ENCODE measurements around the gene MFRP. TPM values are rescaled to one million over a fixed set of nuclear protein-coding genes. Genes with fewer than 3 reads are reported as not detected.

The MFRP gene
- total and polyA plus RNA-seq, 10 of the 15 experiments (the other 5 are each of a cell fraction or from before 2014, with no cell fraction given) = not detected

DNA sequence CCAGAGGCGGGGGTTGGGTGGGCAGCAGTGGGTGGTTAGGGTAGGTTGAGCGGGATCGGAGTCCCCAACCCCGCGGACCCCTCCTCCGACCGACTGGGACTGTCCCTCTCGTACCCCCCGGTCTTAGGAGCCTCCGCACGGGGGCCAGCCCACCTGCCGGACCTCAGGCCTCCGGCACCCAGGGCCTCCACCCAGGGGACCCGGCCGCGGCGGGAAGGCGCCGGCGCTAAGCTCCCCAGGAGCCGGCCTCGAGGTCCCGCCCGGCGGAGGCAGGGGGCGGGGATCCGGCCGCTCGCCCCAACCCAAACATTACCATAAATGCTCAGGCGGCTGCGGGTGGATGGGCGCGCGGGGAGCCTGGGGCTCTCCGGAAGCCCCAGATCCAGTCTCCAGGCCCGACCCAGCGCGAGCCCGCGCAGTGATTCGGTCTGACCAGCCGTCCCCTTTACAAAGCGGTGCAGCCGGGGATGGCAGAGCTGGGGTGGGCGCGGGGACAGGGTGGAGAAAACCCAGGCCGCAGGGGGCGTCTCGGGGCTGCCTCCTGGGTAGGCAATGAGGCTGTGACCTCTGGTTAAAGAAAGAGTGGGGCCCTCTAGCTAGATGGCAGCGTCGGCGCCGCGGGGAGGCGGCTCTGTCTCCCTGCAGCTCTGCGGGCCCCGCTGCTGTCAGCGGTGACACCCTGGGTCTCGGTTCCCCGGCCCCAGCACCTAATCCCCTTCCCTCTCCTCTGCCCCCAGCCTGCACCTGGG is 25.6 kb downstream of the MFRP start (continued):
- TF ChIP-seq, protein P1, sequence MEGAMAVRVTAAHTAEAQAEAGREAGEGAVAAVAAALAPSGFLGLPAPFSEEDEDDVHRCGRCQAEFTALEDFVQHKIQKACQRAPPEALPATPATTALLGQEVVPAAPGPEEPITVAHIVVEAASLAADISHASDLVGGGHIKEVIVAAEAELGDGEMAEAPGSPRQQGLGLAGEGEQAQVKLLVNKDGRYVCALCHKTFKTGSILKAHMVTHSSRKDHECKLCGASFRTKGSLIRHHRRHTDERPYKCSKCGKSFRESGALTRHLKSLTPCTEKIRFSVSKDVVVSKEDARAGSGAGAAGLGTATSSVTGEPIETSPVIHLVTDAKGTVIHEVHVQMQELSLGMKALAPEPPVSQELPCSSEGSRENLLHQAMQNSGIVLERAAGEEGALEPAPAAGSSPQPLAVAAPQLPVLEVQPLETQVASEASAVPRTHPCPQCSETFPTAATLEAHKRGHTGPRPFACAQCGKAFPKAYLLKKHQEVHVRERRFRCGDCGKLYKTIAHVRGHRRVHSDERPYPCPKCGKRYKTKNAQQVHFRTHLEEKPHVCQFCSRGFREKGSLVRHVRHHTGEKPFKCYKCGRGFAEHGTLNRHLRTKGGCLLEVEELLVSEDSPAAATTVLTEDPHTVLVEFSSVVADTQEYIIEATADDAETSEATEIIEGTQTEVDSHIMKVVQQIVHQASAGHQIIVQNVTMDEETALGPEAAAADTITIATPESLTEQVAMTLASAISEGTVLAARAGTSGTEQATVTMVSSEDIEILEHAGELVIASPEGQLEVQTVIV (IDR thresholded peaks at IDR 0.05; ENCODE audit: borderline replicate concordance, partially characterized antibody) = no peak
- TF ChIP-seq NR2C2 (IDR thresholded peaks at IDR 0.05; ENCODE audit: borderline replicate concordance, control insufficient read depth, insufficient read length, low read depth) = no peak
- TF ChIP-seq ZSCAN29 (IDR thresholded peaks at IDR 0.05) = no peak
- TF ChIP-seq SMC3 (IDR thresholded peaks at IDR 0.05; ENCODE audit: borderline replicate concordance, low read length) = no peak
- TF ChIP-seq, protein P2, sequence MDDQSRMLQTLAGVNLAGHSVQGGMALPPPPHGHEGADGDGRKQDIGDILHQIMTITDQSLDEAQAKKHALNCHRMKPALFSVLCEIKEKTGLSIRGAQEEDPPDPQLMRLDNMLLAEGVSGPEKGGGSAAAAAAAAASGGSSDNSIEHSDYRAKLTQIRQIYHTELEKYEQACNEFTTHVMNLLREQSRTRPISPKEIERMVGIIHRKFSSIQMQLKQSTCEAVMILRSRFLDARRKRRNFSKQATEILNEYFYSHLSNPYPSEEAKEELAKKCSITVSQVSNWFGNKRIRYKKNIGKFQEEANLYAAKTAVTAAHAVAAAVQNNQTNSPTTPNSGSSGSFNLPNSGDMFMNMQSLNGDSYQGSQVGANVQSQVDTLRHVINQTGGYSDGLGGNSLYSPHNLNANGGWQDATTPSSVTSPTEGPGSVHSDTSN (IDR thresholded peaks at IDR 0.05; ENCODE audit: insufficient replicate concordance, low read depth, low read length) = no peak
- TF ChIP-seq, protein P3, sequence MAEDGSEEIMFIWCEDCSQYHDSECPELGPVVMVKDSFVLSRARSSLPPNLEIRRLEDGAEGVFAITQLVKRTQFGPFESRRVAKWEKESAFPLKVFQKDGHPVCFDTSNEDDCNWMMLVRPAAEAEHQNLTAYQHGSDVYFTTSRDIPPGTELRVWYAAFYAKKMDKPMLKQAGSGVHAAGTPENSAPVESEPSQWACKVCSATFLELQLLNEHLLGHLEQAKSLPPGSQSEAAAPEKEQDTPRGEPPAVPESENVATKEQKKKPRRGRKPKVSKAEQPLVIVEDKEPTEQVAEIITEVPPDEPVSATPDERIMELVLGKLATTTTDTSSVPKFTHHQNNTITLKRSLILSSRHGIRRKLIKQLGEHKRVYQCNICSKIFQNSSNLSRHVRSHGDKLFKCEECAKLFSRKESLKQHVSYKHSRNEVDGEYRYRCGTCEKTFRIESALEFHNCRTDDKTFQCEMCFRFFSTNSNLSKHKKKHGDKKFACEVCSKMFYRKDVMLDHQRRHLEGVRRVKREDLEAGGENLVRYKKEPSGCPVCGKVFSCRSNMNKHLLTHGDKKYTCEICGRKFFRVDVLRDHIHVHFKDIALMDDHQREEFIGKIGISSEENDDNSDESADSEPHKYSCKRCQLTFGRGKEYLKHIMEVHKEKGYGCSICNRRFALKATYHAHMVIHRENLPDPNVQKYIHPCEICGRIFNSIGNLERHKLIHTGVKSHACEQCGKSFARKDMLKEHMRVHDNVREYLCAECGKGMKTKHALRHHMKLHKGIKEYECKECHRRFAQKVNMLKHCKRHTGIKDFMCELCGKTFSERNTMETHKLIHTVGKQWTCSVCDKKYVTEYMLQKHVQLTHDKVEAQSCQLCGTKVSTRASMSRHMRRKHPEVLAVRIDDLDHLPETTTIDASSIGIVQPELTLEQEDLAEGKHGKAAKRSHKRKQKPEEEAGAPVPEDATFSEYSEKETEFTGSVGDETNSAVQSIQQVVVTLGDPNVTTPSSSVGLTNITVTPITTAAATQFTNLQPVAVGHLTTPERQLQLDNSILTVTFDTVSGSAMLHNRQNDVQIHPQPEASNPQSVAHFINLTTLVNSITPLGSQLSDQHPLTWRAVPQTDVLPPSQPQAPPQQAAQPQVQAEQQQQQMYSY (CRISPR knock-in tag; IDR thresholded peaks at IDR 0.05) = no peak
- no peak for TF ChIP-seq BRCA1 (IDR thresholded peaks at IDR 0.05; ENCODE audit: low read depth, low read length)
- TF ChIP-seq, protein P4, sequence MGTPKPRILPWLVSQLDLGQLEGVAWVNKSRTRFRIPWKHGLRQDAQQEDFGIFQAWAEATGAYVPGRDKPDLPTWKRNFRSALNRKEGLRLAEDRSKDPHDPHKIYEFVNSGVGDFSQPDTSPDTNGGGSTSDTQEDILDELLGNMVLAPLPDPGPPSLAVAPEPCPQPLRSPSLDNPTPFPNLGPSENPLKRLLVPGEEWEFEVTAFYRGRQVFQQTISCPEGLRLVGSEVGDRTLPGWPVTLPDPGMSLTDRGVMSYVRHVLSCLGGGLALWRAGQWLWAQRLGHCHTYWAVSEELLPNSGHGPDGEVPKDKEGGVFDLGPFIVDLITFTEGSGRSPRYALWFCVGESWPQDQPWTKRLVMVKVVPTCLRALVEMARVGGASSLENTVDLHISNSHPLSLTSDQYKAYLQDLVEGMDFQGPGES (IDR thresholded peaks at IDR 0.05) = no peak
- no peak for TF ChIP-seq ZZZ3 (IDR thresholded peaks at IDR 0.05; ENCODE audit: control insufficient read depth, insufficient read length, low read depth)
- TF ChIP-seq SIN3A (IDR thresholded peaks at IDR 0.05; ENCODE audit: low read depth, low read length) = 0 out of 2 replicates have a peak, but pooled peaks have one; percentile 41
- no peak for TF ChIP-seq TARDBP (IDR thresholded peaks at IDR 0.05; ENCODE audit: borderline replicate concordance)
- no peak for TF ChIP-seq EED (IDR thresholded peaks at IDR 0.05; ENCODE audit: low read depth)
- TF ChIP-seq KAT2A (conservative IDR thresholded peaks at IDR 0.05; ENCODE audit: control insufficient read depth, low read depth, low read length) = no peak
- TF ChIP-seq NFYB (IDR thresholded peaks at IDR 0.05; ENCODE audit: insufficient read depth, low read depth, low read length) = no peak
- TF ChIP-seq, protein P5, sequence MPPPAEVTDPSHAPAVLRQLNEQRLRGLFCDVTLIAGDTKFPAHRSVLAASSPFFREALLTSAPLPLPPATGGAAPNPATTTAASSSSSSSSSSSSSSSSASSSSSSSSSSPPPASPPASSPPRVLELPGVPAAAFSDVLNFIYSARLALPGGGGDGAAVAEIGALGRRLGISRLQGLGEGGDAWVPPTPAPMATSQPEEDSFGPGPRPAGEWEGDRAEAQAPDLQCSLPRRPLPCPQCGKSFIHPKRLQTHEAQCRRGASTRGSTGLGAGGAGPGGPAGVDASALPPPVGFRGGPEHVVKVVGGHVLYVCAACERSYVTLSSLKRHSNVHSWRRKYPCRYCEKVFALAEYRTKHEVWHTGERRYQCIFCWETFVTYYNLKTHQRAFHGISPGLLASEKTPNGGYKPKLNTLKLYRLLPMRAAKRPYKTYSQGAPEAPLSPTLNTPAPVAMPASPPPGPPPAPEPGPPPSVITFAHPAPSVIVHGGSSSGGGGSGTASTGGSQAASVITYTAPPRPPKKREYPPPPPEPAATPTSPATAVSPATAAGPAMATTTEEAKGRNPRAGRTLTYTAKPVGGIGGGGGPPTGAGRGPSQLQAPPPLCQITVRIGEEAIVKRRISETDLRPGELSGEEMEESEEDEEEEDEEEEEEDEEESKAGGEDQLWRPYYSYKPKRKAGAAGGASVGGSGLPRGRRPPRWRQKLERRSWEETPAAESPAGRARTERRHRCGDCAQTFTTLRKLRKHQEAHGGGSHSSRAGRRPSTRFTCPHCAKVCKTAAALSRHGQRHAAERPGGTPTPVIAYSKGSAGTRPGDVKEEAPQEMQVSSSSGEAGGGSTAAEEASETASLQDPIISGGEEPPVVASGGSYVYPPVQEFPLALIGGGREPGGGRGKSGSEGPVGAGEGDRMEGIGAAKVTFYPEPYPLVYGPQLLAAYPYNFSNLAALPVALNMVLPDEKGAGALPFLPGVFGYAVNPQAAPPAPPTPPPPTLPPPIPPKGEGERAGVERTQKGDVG (CRISPR knock-in tag; IDR thresholded peaks at IDR 0.05) = no peak
- no peak for TF ChIP-seq BHLHE40 (IDR thresholded peaks at IDR 0.05; ENCODE audit: borderline replicate concordance in 1 of 2, low read depth in 2 of 2, low read length in 1 of 2)
- no peak for TF ChIP-seq NFIC (IDR thresholded peaks at IDR 0.05; ENCODE audit: low read depth, low read length)
